Measurements from ENCODE around the gene SCUBE3.

DNA sequence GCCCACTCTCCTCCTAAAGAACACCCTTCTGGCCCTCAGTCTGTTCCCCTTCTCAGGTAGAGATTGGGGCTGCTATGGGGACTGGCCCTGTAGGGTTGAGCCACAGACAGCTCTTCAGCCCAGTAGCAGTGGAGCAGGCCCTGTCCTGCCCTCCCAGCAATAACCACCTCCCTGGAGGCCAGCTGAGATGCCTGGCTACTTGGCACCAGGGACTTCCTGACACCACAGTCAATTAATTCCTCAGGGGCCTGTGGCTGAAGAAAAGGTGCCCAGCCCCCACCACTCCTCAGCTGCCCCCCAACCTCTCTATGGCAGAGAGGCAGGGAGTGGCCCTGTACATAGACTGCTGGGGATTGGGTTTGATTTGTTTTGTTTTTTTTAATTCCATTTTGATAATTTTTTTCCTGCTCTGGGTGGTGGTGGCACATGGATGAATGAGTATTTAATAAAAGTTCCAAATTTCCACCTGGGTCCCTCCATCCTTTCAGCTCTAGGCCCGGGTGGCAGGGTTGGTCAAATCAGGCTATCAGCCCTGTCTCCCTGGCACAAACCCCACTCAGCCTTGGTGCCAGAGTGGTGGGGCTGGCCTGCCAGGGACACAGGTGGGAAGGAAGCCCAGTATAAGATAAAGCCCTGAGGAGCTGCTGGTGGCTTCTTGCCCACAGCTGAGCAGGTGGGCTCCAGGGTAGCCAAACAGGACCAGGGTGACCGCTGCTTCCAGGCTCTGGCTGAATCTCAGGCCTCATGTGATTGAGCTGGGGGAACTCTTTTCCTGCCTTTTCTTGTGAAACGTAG is 82.0 kb downstream of the SCUBE3 start:
- TF ChIP-seq EP300 (IDR thresholded peaks at IDR 0.05; ENCODE audit: borderline replicate concordance), result no peak
- TF ChIP-seq ZBTB7A (IDR thresholded peaks at IDR 0.05; ENCODE audit: low read depth), result no peak
- TF ChIP-seq, protein P1, sequence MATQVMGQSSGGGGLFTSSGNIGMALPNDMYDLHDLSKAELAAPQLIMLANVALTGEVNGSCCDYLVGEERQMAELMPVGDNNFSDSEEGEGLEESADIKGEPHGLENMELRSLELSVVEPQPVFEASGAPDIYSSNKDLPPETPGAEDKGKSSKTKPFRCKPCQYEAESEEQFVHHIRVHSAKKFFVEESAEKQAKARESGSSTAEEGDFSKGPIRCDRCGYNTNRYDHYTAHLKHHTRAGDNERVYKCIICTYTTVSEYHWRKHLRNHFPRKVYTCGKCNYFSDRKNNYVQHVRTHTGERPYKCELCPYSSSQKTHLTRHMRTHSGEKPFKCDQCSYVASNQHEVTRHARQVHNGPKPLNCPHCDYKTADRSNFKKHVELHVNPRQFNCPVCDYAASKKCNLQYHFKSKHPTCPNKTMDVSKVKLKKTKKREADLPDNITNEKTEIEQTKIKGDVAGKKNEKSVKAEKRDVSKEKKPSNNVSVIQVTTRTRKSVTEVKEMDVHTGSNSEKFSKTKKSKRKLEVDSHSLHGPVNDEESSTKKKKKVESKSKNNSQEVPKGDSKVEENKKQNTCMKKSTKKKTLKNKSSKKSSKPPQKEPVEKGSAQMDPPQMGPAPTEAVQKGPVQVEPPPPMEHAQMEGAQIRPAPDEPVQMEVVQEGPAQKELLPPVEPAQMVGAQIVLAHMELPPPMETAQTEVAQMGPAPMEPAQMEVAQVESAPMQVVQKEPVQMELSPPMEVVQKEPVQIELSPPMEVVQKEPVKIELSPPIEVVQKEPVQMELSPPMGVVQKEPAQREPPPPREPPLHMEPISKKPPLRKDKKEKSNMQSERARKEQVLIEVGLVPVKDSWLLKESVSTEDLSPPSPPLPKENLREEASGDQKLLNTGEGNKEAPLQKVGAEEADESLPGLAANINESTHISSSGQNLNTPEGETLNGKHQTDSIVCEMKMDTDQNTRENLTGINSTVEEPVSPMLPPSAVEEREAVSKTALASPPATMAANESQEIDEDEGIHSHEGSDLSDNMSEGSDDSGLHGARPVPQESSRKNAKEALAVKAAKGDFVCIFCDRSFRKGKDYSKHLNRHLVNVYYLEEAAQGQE (IDR thresholded peaks at IDR 0.05; ENCODE audit: low read depth), result no peak
- TF ChIP-seq EGR1 (IDR thresholded peaks at IDR 0.05), result no peak
